Activated CD4-positive, alpha-beta T cell treated with anti-CD3 and anti-CD28 coated beads, Interleukin-2, amount 50 U/mL, for 1 hour (primary cell): ENCODE results near the gene MRPL51.

Experiments used
- DNase-seq: peaks from one replicate; pipeline ENCODE4 v3.0.0-alpha.2; 2020

MRPL51 gene

GRCh38 chr12:6459004-6459337, 34.1 kb downstream of the MRPL51 start:
- no peak for DNase-seq

DNA sequence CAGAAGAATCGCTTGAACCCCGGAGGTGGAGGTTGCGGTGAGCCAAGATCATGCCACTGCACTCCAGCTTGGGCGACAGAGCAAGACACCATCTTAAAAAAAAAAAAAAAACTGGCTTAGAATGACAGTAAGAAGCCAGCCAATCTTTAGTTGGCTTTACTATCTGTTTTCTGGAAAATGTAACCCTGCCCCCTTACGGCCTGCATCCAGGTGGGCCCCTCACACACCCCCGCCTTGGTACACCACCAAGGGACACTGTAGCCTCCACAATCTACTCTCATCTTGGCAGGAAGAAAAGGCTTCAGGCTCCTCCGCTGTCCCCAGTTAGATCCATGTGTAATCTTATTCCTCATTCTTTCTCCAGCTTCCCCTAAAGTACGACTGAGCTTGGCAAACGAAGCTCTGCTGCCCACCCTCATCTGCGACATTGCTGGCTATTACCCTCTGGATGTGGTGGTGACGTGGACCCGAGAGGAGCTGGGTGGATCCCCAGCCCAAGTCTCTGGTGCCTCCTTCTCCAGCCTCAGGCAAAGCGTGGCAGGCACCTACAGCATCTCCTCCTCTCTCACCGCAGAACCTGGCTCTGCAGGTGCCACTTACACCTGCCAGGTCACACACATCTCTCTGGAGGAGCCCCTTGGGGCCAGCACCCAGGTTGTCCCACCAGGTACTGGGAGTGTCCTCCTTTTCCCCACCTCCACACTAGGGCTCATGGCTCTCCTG, 34.6 kb downstream of the MRPL51 start:
- no peak for DNase-seq

- DNase-seq, result no peak
Observed at GRCh38 chr12:6457220-6457945, 35.7 kb downstream of the MRPL51 start.

- DNase-seq, result no peak
Observed at GRCh38 chr12:6452944-6453630, 40.0 kb downstream of the MRPL51 start.

DNA sequence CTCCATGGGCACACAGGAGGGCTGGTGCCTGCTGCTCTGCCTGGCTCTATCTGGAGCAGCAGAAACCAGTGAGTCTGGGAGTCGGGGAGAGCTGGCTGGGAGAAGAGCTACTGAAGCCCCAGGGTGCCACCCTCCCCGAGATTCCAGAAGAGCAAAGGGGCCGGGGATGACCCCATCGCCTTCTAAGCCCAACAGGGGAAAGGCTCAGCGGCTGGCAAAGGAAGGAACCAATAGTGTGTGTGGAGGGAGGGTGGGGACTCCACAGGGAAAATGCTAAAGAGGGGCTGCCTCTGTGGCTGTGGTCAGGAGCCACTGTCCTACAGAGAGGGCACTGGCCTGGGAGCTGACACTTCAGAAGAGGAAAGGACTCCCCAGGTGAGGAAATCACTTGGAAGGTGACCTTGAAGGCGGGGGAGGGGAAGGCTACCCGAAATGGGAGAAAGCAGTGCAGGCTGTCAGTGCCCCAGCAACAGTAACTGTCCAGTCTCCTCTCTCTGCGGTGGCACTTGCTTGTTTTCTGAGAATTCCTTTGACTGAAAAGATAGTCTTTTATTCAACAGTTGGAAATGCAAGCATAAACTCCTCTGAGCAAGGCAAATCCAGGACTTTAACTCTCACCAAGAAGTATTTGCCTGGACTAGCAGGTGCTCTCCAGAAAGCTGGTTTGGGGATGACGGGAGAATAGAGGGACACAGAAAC, 40.7 kb downstream of the MRPL51 start:
- DNase-seq, result no peak

- peak; percentile 71 for DNase-seq
Observed at GRCh38 chr12:6451348-6452244, 41.5 kb downstream of the MRPL51 start, which contains the start of gene TAPBPL. TAPBPL (plus strand) TSS chr12:6452042; CDS start chr12:6452249, 207 bp downstream.

DNA sequence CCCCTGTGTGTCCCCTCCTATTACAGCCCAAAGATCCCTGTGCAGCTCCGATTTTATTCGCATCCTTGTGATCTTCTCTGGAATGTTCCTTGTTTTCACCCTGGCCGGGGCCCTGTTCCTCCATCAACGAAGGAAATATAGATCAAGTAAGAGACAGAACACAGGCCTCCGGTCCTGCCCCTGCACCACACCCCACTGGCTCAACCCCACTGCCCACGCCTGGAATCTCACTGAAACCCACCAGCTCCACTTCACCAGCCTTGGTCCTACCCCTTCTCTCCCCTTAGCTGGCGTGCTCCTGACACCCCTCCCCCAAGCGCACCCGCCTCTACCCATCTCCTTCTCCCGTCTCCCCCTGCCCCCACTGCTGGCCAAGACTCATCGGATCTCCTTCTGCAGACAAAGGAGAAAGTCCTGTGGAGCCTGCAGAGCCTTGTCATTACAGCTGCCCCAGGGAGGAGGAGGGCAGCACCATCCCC, 42.2 kb downstream of the MRPL51 start:
- DNase-seq, result no peak

GRCh38 chr12:6450091-6450868, 42.8 kb downstream of the MRPL51 start:
- DNase-seq, result no peak

- DNase-seq, result peak; percentile 31
Observed at GRCh38 chr12:6444704-6445688, 48.1 kb downstream of the MRPL51 start, which contains the start of gene CD27. CD27 (plus strand) TSS chr12:6444955; CDS start chr12:6445096, 141 bp downstream.

DNA sequence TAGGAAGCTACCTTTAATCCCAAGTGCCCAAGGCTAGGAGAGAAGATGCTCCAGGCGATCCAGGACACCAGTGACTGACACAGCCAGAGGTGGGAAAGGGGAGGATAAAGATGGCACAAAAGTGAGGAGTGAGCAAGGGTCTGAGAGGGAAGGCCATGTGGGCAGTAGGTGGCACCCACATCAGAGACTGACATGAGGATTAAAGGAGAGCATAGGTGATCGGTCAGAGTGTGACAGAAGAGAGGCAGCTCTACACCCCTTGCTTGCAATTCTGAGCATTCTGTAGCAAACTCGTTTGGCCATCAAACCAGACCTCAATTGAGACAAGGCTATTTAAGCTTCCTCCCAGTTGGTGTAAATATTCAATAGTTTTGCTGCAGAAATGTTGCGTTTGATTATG, 49.0 kb downstream of the MRPL51 start:
- no peak for DNase-seq

DNA sequence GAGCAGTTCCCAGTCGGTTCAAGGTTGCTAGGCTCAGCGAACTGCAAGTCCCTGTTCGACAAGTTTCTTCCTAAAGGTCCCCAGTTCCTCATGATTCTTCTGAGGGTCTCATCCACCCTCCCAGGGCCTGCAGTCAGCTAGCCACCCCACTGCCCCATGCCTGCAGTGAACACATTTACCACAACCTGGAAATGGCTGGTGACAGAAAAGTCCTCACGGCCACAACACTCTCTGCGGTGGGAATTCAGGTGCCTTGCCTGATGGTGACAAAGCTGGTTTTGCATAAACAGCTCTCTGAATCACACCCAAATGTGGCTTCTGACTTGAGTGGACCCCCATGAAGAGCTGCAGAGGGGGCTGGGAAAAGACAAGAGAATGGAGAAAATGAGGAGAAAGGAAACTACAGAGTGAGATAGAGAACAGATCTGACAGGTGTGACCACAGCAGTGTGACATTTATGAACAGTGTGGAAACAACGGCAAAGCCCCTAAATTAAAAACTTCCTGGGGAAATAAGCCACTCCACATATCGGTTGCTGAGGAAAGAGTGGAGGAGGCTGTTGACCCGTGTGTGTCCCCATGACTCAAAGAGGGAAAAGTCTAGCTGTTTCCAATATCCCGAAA, 49.6 kb downstream of the MRPL51 start:
- DNase-seq, result no peak

DNA sequence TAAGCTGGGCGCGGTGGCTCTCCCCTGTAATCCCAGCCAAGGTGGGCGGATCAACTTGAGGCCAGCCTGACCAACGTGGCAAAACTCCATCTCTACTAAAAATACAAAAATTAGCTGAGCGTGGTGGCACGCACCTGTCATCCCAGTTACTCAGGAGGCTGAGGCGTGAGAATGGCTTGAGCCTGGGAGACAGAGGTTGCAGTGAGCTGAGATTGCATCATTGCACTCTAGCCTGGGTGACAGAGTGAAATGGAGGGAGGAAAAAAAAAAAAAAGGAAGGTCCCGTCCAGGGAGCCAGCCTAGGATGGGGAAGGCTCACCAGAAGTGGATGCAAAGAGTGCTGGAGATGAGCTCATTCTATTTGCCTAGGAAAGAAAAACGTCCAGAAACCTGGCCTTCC, 50.2 kb downstream of the MRPL51 start:
- DNase-seq, result no peak
